ENCODE data around the gene BTF3. TPM values are rescaled to one million over a fixed set of nuclear protein-coding genes. Genes with fewer than 3 reads are reported as not detected.

The BTF3 gene
- total and polyA plus RNA-seq, 2 donors (not counting 3 experiments of a cell fraction or from before 2014, with no cell fraction given) = 325 to 637 TPM

DNA sequence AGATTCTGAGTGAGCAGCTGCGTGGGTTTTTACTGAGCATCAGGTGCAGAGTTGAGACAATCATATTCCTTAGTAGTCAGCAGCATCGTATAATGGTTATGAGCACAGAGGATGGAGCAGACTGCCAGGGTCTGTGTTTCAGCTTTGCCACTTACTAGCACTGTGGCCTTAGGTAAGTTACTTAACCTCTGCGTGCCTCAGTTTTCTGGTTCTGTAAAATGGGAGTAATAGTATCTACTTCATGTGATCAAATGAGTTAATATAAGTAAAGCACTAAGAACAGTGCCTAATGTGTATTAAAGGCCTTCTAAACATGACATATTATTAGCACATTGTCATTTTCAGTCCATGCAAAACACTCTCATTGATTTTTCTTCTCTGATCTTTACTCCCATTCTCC, 4.8 kb upstream of the BTF3 start:
- Histone ChIP-seq H3K4me1 (ENCODE audit: control insufficient read depth, extremely low read depth, insufficient read depth, low read length) (peaks cover 14% of the 10 kb centered on the region), H3K9me1 (replicated peaks; ENCODE audit: control insufficient read depth, extremely low read depth, insufficient read depth, low read length) (no peaks in the 10 kb centered on the region), H4K20me1 (replicated peaks; ENCODE audit: control insufficient read depth, extremely low read depth, insufficient read depth, low read length) (no peaks in the 10 kb centered on the region), H3K27ac (ENCODE audit: insufficient read depth, low read depth, low read length) (no peak overlapping the region), H3K27me3 (ENCODE audit: control insufficient read depth in 2 of 2, insufficient read depth in 2 of 2, low read length in 2 of 2) (peaks cover 25 to 36% of the 10 kb centered on the region in 2 experiments), H3K36me3 (ENCODE audit: control insufficient read depth in 2 of 2, extremely low read depth in 1 of 2, insufficient read depth in 2 of 2, low read length in 2 of 2) (no peaks in the 10 kb centered on the region), H3K79me2 (ENCODE audit: control insufficient read depth, insufficient read depth, low read length) (peaks cover 2% of the 10 kb centered on the region), H3K4me2 (ENCODE audit: insufficient read depth, low read length) (no peak overlapping the region), H3K9me3 (replicated peaks; ENCODE audit: control insufficient read depth, insufficient read depth, low read length) (no peaks in the 10 kb centered on the region), H2AFZ (ENCODE audit: low read depth, low read length) (no peak overlapping the region), H3K4me3 (replicated peaks in 1 of 3; ENCODE audit: insufficient read depth in 1 of 3, low read depth in 1 of 3, low read length in 3 of 3) (no peak overlapping the region), H3K9ac (replicated peaks; ENCODE audit: extremely low read depth, insufficient read depth, low read length) (no peak overlapping the region)
- dilution Hi-C loops (cut with MboI; ENCODE audit: extremely low pct_ligation_motif_present, low sequenced_read_pairs) (no loop called here), intact Hi-C loops (cut with micrococcal nuclease) (no loop called here)
- no peak for DNase-seq (ENCODE audit: low read depth, low spot score)
- TF ChIP-seq FOS (IDR thresholded peaks at IDR 0.05; ENCODE audit: borderline replicate concordance, insufficient read depth, low read length) = no peak
- no peak for FAIRE-seq
- CTCF ChIA-PET = interaction anchor here (1.0 to 1.2 kb wide), 2 partner anchors 10 to 42 kb away, joined by 4 read pairs; no protein-coding TSS in a partner anchor
- no TSS peak for BruUV-seq (replicated peaks)
- POLR2A ChIA-PET = no interaction called here

DNA sequence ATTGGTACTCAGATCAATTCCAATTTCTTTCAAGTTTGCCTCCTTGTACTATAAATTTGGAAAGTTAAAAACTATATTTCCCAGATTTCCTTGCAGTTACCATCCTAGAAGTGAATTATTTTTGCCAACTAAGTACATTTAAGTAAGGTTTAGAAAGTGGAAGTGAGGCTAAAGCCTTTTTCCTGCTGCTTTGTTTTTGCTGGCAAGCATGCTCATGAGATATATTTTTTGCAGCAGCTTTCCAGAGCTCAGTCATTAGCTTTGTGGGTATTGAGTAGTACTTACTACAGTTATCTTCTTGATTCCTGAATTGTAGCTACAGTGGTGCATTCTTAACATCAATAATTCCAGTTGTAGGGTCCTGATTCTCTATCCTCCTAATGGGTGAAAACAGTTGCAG, 3.5 kb upstream of the BTF3 start:
- dilution Hi-C loops (cut with MboI; ENCODE audit: extremely low pct_ligation_motif_present, low sequenced_read_pairs) = no loop called here
- Histone ChIP-seq H3K4me1 (ENCODE audit: control insufficient read depth, extremely low read depth, insufficient read depth, low read length) (peaks cover 18% of the 10 kb centered on the region), H2AFZ (ENCODE audit: low read depth, low read length) (no peak overlapping the region), H3K9me3 (replicated peaks; ENCODE audit: control insufficient read depth, insufficient read depth, low read length) (no peaks in the 10 kb centered on the region), H3K36me3 (ENCODE audit: control insufficient read depth in 2 of 2, extremely low read depth in 1 of 2, insufficient read depth in 2 of 2, low read length in 2 of 2) (no peaks in the 10 kb centered on the region), H3K79me2 (ENCODE audit: control insufficient read depth, insufficient read depth, low read length) (peaks cover 15% of the 10 kb centered on the region), H3K9me1 (replicated peaks; ENCODE audit: control insufficient read depth, extremely low read depth, insufficient read depth, low read length) (no peaks in the 10 kb centered on the region), H3K4me2 (ENCODE audit: insufficient read depth, low read length) (peak overlapping the region; percentile 25), H3K27ac (ENCODE audit: insufficient read depth, low read depth, low read length) (no peak overlapping the region), H3K9ac (replicated peaks; ENCODE audit: extremely low read depth, insufficient read depth, low read length) (no peak overlapping the region), H4K20me1 (replicated peaks; ENCODE audit: control insufficient read depth, extremely low read depth, insufficient read depth, low read length) (no peaks in the 10 kb centered on the region), H3K27me3 (ENCODE audit: control insufficient read depth in 2 of 2, insufficient read depth in 2 of 2, low read length in 2 of 2) (peaks cover 20 to 27% of the 10 kb centered on the region in 2 experiments), H3K4me3 (replicated peaks in 1 of 3; ENCODE audit: insufficient read depth in 1 of 3, low read depth in 1 of 3, low read length in 3 of 3) (no peak overlapping the region)
- intact Hi-C loops (cut with micrococcal nuclease) = no loop called here
- FAIRE-seq = peak; percentile 67
- DNase-seq (ENCODE audit: low read depth, low spot score) = peak; percentile 70
- POLR2A ChIA-PET = no interaction called here
- no TSS peak for BruUV-seq (replicated peaks)
- CTCF ChIA-PET = interaction anchor here (0.5 to 0.7 kb wide), 2 partner anchors 10 to 43 kb away, joined by 3 to 5 read pairs; no protein-coding TSS in a partner anchor
- TF ChIP-seq, protein P1, sequence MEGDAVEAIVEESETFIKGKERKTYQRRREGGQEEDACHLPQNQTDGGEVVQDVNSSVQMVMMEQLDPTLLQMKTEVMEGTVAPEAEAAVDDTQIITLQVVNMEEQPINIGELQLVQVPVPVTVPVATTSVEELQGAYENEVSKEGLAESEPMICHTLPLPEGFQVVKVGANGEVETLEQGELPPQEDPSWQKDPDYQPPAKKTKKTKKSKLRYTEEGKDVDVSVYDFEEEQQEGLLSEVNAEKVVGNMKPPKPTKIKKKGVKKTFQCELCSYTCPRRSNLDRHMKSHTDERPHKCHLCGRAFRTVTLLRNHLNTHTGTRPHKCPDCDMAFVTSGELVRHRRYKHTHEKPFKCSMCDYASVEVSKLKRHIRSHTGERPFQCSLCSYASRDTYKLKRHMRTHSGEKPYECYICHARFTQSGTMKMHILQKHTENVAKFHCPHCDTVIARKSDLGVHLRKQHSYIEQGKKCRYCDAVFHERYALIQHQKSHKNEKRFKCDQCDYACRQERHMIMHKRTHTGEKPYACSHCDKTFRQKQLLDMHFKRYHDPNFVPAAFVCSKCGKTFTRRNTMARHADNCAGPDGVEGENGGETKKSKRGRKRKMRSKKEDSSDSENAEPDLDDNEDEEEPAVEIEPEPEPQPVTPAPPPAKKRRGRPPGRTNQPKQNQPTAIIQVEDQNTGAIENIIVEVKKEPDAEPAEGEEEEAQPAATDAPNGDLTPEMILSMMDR (IDR thresholded peaks at IDR 0.05; ENCODE audit: extremely low read depth in 1 of 2, insufficient read depth in 1 of 2, low read depth in 1 of 2, low read length in 2 of 2) = no peak
- no peak for TF ChIP-seq GATA2 (IDR thresholded peaks at IDR 0.05; ENCODE audit: insufficient read depth, insufficient read length, low read depth, low read length)
- no peak for TF ChIP-seq POLR2AphosphoS5 (IDR thresholded peaks at IDR 0.05; ENCODE audit: insufficient read depth, low read depth, low read length)
- no peak for TF ChIP-seq EZH2 (IDR thresholded peaks at IDR 0.05; ENCODE audit: borderline replicate concordance, low read depth, low read length, severe bottlenecking)
- TF ChIP-seq POLR2A (IDR thresholded peaks at IDR 0.05; ENCODE audit: low read depth, low read length) = no peak
- TF ChIP-seq, protein P2, sequence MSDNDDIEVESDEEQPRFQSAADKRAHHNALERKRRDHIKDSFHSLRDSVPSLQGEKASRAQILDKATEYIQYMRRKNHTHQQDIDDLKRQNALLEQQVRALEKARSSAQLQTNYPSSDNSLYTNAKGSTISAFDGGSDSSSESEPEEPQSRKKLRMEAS (IDR thresholded peaks at IDR 0.05; ENCODE audit: insufficient read depth, insufficient read length) = no peak
- no peak for TF ChIP-seq FOS (IDR thresholded peaks at IDR 0.05; ENCODE audit: borderline replicate concordance, insufficient read depth, low read length)

Data from endothelial cell of umbilical vein (primary cell).